Measurements from ENCODE around the gene DCAF11. TPM values are rescaled to one million over a fixed set of nuclear protein-coding genes. Genes with fewer than 3 reads are reported as not detected.

Gene DCAF11
- total RNA-seq (2021; fragmentation: NEBNext Ultra II Directional; extraction: Animal tissue kit (Norgen Biotek cat#: 25700)), result 10 to 100 TPM; 28.1 to 36.3 (median 32.1) TPM
- long read RNA-seq, full-length matches to known transcripts, result 17 of 29 reads
- long read RNA-seq, partial matches to known transcripts, result 5 of 29 reads
- long read RNA-seq, other reads (novel, unspliced or antisense), result 7 of 29 reads

- H3K9me3 Mint-ChIP-seq, result no peaks in the 10 kb centered on the region
- 0 out of 2 replicates have a peak, but pooled peaks cover 6% of the 10 kb centered on the region for H3K36me3 Mint-ChIP-seq (ENCODE audit: low read depth)
- peaks cover 17% of the 10 kb centered on the region for H3K4me1 Mint-ChIP-seq (ENCODE audit: low read depth)
- DNase-seq, result peak; percentile 100
- peak within 1 kb of the TSS; percentile 99 for H3K27ac Mint-ChIP-seq
- no peaks in the 10 kb centered on the region; the same call in 1 of the 2 replicates for H3K27me3 Mint-ChIP-seq (ENCODE audit: insufficient read depth)
- TF ChIP-seq CTCF (IDR thresholded peaks at IDR 0.05), result peak; percentile 42
- peak within 1 kb of the TSS; percentile 97 for H3K4me3 Mint-ChIP-seq
These were observed at the start of gene DCAF11, which contains the start of gene NRL for GRCh38 chr14:24114532-24115421. Gene DCAF11, plus strand, starts transcription at chr14:24114777. Its CDS starts 818 bp downstream, at chr14:24115595. Gene NRL, minus strand, starts transcription at chr14:24114949. Its CDS starts 32,101 bp downstream, at chr14:24082848.

- no peak overlapping the region for H3K4me3 Mint-ChIP-seq
- DNase-seq, result no peak
- H3K36me3 Mint-ChIP-seq (ENCODE audit: low read depth), result no peaks in the 10 kb centered on the region
- peaks cover 49% of the 10 kb centered on the region for H3K27me3 Mint-ChIP-seq (ENCODE audit: insufficient read depth)
- no peak overlapping the region for H3K27ac Mint-ChIP-seq
- H3K9me3 Mint-ChIP-seq, result no peaks in the 10 kb centered on the region
- H3K4me1 Mint-ChIP-seq (ENCODE audit: low read depth), result no peaks in the 10 kb centered on the region
- no peak for TF ChIP-seq CTCF (IDR thresholded peaks at IDR 0.05)
These were observed 49.7 kb upstream of the DCAF11 start for GRCh38 chr14:24064856-24065255.

GRCh38 chr14:24065408-24065807 lies 49.2 kb upstream of the DCAF11 start:
- Mint-ChIP-seq H3K4me1 (ENCODE audit: low read depth) (no peaks in the 10 kb centered on the region), H3K4me3 (no peak overlapping the region), H3K27ac (no peak overlapping the region), H3K27me3 (ENCODE audit: insufficient read depth) (peaks cover 52% of the 10 kb centered on the region), H3K9me3 (no peaks in the 10 kb centered on the region), H3K36me3 (ENCODE audit: low read depth) (no peaks in the 10 kb centered on the region)
- no peak for TF ChIP-seq CTCF (IDR thresholded peaks at IDR 0.05)
- DNase-seq, result no peak

DNA sequence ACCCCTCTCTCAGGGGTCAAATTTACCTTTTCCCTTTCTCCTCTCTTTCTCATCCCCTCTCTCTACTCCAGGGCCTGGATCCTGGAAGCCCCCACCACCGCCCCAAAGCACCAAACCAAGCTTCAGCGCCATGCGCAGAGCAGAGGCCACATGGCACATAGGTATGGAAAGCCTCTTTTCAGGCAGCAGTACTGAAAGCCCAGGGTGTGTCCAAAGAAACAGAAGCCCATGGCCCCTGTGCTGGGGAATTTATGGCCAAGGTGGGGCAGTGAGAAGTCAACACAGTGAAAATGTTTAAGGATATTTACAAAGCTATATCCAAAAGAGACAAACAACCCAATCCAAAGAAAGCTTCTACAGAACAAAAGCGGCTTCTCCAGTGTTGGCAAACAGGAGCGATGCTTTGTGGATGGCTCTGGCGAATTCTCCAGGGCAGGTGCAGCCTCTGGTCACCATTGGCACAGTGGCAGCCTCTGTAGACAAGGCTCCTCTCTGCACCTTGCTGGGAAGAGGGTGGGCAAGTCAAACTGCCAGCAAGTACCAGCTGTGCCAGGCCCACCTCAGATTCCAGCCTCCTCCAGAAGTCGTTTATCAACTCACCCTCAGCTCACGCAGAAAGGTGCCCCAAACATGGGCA lies 48.0 kb upstream of the DCAF11 start:
- H3K9me3 Mint-ChIP-seq, result no peaks in the 10 kb centered on the region
- H3K4me3 Mint-ChIP-seq, result no peak overlapping the region
- no peak for DNase-seq
- no peak for TF ChIP-seq CTCF (IDR thresholded peaks at IDR 0.05)
- peaks cover 48% of the 10 kb centered on the region for H3K27me3 Mint-ChIP-seq (ENCODE audit: insufficient read depth)
- no peaks in the 10 kb centered on the region for H3K4me1 Mint-ChIP-seq (ENCODE audit: low read depth)
- H3K27ac Mint-ChIP-seq, result no peak overlapping the region
- no peaks in the 10 kb centered on the region for H3K36me3 Mint-ChIP-seq (ENCODE audit: low read depth)

DNA sequence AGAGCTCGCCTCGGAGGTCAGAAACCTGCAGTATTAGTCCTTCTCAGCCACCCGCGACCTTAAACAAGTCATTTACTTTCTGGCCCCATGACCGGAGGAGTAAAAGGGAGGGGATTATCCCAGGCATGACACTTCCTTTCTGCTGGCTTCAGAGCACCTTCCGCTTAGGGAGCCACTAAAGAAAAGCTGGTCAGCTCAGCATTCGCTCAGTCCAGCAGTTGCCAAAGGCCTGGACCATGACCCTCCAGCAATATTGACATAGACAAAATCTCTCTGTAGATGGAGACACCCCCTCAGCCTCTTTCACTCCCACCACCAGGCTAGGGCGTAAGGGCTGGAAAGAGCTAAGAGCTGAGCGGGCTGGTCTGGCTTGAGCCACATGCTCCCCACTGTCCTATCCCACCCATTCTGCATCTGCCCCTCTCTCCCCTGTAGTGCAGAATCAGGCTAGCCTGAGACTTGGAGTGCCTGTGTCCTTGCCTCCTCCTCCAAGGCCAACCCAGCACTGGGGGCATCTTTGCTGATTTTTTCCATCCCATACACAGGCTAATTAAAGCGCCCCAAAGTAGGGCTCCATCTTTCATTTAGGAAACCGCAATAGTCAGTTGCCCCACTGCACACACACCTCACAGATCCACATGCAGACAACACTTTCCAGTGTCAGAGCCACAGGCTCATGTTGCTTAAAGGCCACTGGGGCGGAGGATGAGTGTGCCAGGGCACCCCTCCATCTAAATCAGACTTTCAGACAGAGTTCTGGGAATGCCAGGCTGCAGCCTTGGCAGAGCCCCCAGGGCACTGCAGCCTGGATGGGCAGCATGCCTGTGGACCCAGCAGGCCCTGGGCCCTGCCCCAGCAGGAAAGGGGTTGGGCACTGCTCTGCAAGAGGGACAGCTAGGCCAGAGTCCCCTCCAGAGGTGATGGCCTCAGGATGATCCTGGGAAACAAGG lies 47.2 kb upstream of the DCAF11 start:
- H3K36me3 Mint-ChIP-seq (ENCODE audit: low read depth), result no peaks in the 10 kb centered on the region
- H3K4me1 Mint-ChIP-seq (ENCODE audit: low read depth), result no peaks in the 10 kb centered on the region
- no peak for TF ChIP-seq CTCF (IDR thresholded peaks at IDR 0.05)
- DNase-seq, result no peak
- H3K27me3 Mint-ChIP-seq (ENCODE audit: insufficient read depth), result peaks cover 46% of the 10 kb centered on the region
- H3K27ac Mint-ChIP-seq, result no peak overlapping the region
- H3K4me3 Mint-ChIP-seq, result no peak overlapping the region
- no peaks in the 10 kb centered on the region for H3K9me3 Mint-ChIP-seq

Data from HFFc6 (cell line).